ENCODE measurements around the gene PLAC8. TPM values are rescaled to one million over a fixed set of nuclear protein-coding genes. Genes with fewer than 3 reads are reported as not detected.

The PLAC8 gene
- total and polyA plus RNA-seq, 2 of the 4 experiments (the other 2 are of a cell fraction): not detected

GRCh38 chr4:83129264-83129663 is 14.7 kb upstream of the PLAC8 start:
- Histone ChIP-seq H3K27me3 (ENCODE audit: control insufficient read depth, insufficient read depth, low read length) (peaks cover 2% of the 10 kb centered on the region; the same call in 1 of the 2 replicates), H3K4ac (ENCODE audit: low read depth, low read length) (no peak overlapping the region), H3K36me3 (ENCODE audit: control insufficient read depth, insufficient read depth, low read length) (no peaks in the 10 kb centered on the region), H3K18ac (ENCODE audit: low read depth, low read length) (peak overlapping the region; percentile 83), H3K23ac (ENCODE audit: low read depth, low read length) (no peak overlapping the region), H3K9me1 (ENCODE audit: insufficient read depth, low read length) (peaks cover 2% of the 10 kb centered on the region; the same call in 1 of the 2 replicates), H4K5ac (ENCODE audit: low read depth, low read length) (no peak overlapping the region; the same call in 1 of the 2 replicates), H2BK20ac (ENCODE audit: low read depth, low read length) (peak overlapping the region; percentile 80; the same call in 1 of the 2 replicates), H4K8ac (ENCODE audit: low read depth in 2 of 2, low read length in 2 of 2) (no peak overlapping the region), H3K27ac (ENCODE audit: insufficient read depth, low read length) (no peak overlapping the region), H2AFZ (replicated peaks; ENCODE audit: low read length, poor library complexity) (no peak overlapping the region), H3K56ac (ENCODE audit: extremely low read depth, insufficient read depth, low read length) (no peak overlapping the region), H4K91ac (ENCODE audit: insufficient read depth, low read depth, low read length) (no peak overlapping the region), H2BK15ac (ENCODE audit: low read depth, low read length) (peak overlapping the region; percentile 46; the same call in 1 of the 3 replicates), H2AK5ac (ENCODE audit: low read depth, low read length) (no peak overlapping the region), H3K4me2 (ENCODE audit: low read depth, low read length) (no peak overlapping the region), H3K9ac (ENCODE audit: low read depth, low read length) (no peak overlapping the region), H2BK5ac (ENCODE audit: low read depth, low read length, poor library complexity, severe bottlenecking) (no peak overlapping the region), H3K9me3 (ENCODE audit: control insufficient read depth, insufficient read depth, low read length) (no peaks in the 10 kb centered on the region), H2AK9ac (replicated peaks; ENCODE audit: low read depth, low read length, poor library complexity) (no peak overlapping the region), H3K4me1 (ENCODE audit: control insufficient read depth, insufficient read depth, low read length) (peaks cover 2% of the 10 kb centered on the region), H3K4me3 (ENCODE audit: insufficient read depth, low read depth, low read length) (no peak overlapping the region), H3K14ac (replicated peaks; ENCODE audit: low read depth, low read length) (no peak overlapping the region), H3K79me1 (ENCODE audit: low read depth in 1 of 2, low read length in 2 of 2) (no peaks in the 10 kb centered on the region), H4K20me1 (ENCODE audit: insufficient read depth, low read length) (no peaks in the 10 kb centered on the region), H2BK120ac (ENCODE audit: low read depth, low read length) (peak overlapping the region; percentile 36; the same call in 1 of the 2 replicates)
- dilution Hi-C loops (cut with HindIII; ENCODE audit: low sequenced_read_pairs, unreplicated experiment): no loop called here
- ATAC-seq (ENCODE audit: low read depth) (no peak), DNase-seq (no peak)
- intact Hi-C loops (cut with micrococcal nuclease): no loop called here
- no CpG with 5 or more reads among the region's 2 CpGs for WGBS, 2 experiments (ENCODE audit: extremely low coverage in 2 of 2, insufficient read length in 1 of 2)
- CTCF ChIA-PET: no interaction called here
- in situ Hi-C loops (cut with MboI; ENCODE audit: low sequenced_read_pairs): no loop called here
- TF ChIP-seq MXI1 (IDR thresholded peaks at IDR 0.05; ENCODE audit: borderline replicate concordance, low read depth, low read length) (no peak), RCOR1 (IDR thresholded peaks at IDR 0.05; ENCODE audit: insufficient replicate concordance, low read length) (no peak), CHD1 (IDR thresholded peaks at IDR 0.05; ENCODE audit: low read depth, low read length) (no peak), ELK1 (IDR thresholded peaks at IDR 0.05; ENCODE audit: borderline replicate concordance, low read depth, low read length) (no peak), MAZ (IDR thresholded peaks at IDR 0.05; ENCODE audit: borderline replicate concordance, low read depth, low read length) (no peak), POLR2A (IDR thresholded peaks at IDR 0.05; ENCODE audit: low read depth, low read length) (no peak), NFE2L2 (IDR thresholded peaks at IDR 0.05; ENCODE audit: low read depth, low read length) (no peak), FOS (IDR thresholded peaks at IDR 0.05; ENCODE audit: low read depth, low read length) (no peak), CTCF (conservative IDR thresholded peaks at IDR 0.05; ENCODE audit: low read depth, low read length) (no peak), RAD21 (IDR thresholded peaks at IDR 0.05; ENCODE audit: low read length) (no peak), RFX5 (IDR thresholded peaks at IDR 0.05; ENCODE audit: low read depth, low read length) (no peak), USF2 (IDR thresholded peaks at IDR 0.05; ENCODE audit: low read depth, low read length) (no peak)
- no TSS peak for BruUV-seq (replicated peaks)
- POLR2A ChIA-PET (ENCODE audit: unreplicated experiment): no interaction called here

Data from IMR-90 (cell line).